Measurements from ENCODE around the gene SLC4A4. TPM values are rescaled to one million over a fixed set of nuclear protein-coding genes. Genes with fewer than 3 reads are reported as not detected.

The SLC4A4 gene
- total RNA-seq, 1 experiment from 2014 or later, result 0.92 TPM

GRCh38 chr4:71415491-71415890, 76.7 kb downstream of the SLC4A4 start:
- Histone ChIP-seq H3K4ac (ENCODE audit: low read depth, low read length) (no peak overlapping the region), H3K4me1 (ENCODE audit: insufficient read depth, low read length) (no peaks in the 10 kb centered on the region), H3K14ac (ENCODE audit: insufficient read depth, low read length) (no peak overlapping the region), H2BK20ac (ENCODE audit: low read depth, low read length, poor library complexity, severe bottlenecking) (no peak overlapping the region), H2AK5ac (ENCODE audit: insufficient read length, low read length) (no peak overlapping the region), H3K27me3 (ENCODE audit: insufficient read depth, low read length) (no peaks in the 10 kb centered on the region), H3K79me1 (ENCODE audit: insufficient read depth, low read depth, low read length, poor library complexity, severe bottlenecking) (no peaks in the 10 kb centered on the region), H3K4me2 (ENCODE audit: insufficient read depth, insufficient read length, low read length) (no peak overlapping the region), H3T11ph (ENCODE audit: low read length) (no peak overlapping the region), H3K79me2 (ENCODE audit: insufficient read depth, low read length) (no peaks in the 10 kb centered on the region), H3K23ac (ENCODE audit: insufficient read length, low read depth, low read length) (no peak overlapping the region), H3K27ac (ENCODE audit: insufficient read length, low read depth, low read length) (no peak overlapping the region), H3K18ac (ENCODE audit: insufficient read length, low read depth, low read length) (no peak overlapping the region), H2AFZ (ENCODE audit: low read length) (no peak overlapping the region), H4K5ac (ENCODE audit: insufficient read length, low read depth, low read length) (no peak overlapping the region), H4K91ac (ENCODE audit: insufficient read length, low read depth, low read length) (no peak overlapping the region), H2BK15ac (ENCODE audit: low read depth, low read length) (no peak overlapping the region), H3K23me2 (ENCODE audit: insufficient read length, low read depth, low read length, poor library complexity, severe bottlenecking) (no peaks in the 10 kb centered on the region), H4K20me1 (ENCODE audit: control insufficient read depth, insufficient read depth, insufficient read length) (no peaks in the 10 kb centered on the region), H2BK5ac (ENCODE audit: insufficient read length, low read length) (no peak overlapping the region), H4K8ac (replicated peaks; ENCODE audit: insufficient read length, low read depth, low read length) (no peak overlapping the region), H3K9me3 (ENCODE audit: control insufficient read depth, low read depth, low read length) (peaks cover 4% of the 10 kb centered on the region), H3K9ac (ENCODE audit: extremely low read depth, insufficient read length, low read length) (no peak overlapping the region), H2BK120ac (ENCODE audit: low read depth, low read length, poor library complexity, severe bottlenecking) (no peak overlapping the region), H3K56ac (ENCODE audit: insufficient read length, low read depth, low read length) (no peak overlapping the region), H2BK12ac (ENCODE audit: insufficient read length, low read depth, low read length) (no peak overlapping the region)
- Mint-ChIP-seq H3K9me3 (peaks cover 13 to 15% of the 10 kb centered on the region in 2 experiments), H3K4me3 (no peak overlapping the region), H3K27ac (no peak overlapping the region), H3K4me1 (no peaks in the 10 kb centered on the region), H3K36me3 (ENCODE audit: insufficient read depth in 1 of 3, low read depth in 3 of 3) (peaks cover 8 to 17% (median 11%) of the 10 kb centered on the region in 3 experiments), H3K27me3 (ENCODE audit: low read depth) (no peaks in the 10 kb centered on the region)
- TF ChIP-seq, protein P1, sequence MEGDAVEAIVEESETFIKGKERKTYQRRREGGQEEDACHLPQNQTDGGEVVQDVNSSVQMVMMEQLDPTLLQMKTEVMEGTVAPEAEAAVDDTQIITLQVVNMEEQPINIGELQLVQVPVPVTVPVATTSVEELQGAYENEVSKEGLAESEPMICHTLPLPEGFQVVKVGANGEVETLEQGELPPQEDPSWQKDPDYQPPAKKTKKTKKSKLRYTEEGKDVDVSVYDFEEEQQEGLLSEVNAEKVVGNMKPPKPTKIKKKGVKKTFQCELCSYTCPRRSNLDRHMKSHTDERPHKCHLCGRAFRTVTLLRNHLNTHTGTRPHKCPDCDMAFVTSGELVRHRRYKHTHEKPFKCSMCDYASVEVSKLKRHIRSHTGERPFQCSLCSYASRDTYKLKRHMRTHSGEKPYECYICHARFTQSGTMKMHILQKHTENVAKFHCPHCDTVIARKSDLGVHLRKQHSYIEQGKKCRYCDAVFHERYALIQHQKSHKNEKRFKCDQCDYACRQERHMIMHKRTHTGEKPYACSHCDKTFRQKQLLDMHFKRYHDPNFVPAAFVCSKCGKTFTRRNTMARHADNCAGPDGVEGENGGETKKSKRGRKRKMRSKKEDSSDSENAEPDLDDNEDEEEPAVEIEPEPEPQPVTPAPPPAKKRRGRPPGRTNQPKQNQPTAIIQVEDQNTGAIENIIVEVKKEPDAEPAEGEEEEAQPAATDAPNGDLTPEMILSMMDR (conservative IDR thresholded peaks at IDR 0.05), result no peak
- WGBS (ENCODE audit: extremely low coverage, insufficient read length, low lambda C conversion rate), result no CpG with 5 or more reads among the region's 2 CpGs
- no peak for DNase-seq

Measured in H9 (cell line).